ENCODE results near the gene FAM136A.
"Not testable (repeated sequence)": the region's sequence is repeated elsewhere in the genome, so short reads cannot be mapped to it uniquely, and the experiment has no call there.

FAM136A gene

GRCh38 chr2:70297828-70298227 lies 4.0 kb downstream of the FAM136A start:
- not testable (repeated sequence) for DNase-seq (ENCODE audit: low read depth in 2 of 2)

- no peak for DNase-seq (ENCODE audit: low read depth in 2 of 2)
These were observed 18.2 kb downstream of the FAM136A start for GRCh38 chr2:70283500-70284191.

GRCh38 chr2:70282439-70282838 lies 19.4 kb downstream of the FAM136A start:
- no peak for DNase-seq (ENCODE audit: low read depth in 2 of 2)

GRCh38 chr2:70280242-70280798 lies 21.5 kb downstream of the FAM136A start:
- no peak for DNase-seq (ENCODE audit: low read depth in 2 of 2)

- no peak for DNase-seq (ENCODE audit: low read depth in 2 of 2)
These were observed 31.5 kb downstream of the FAM136A start for GRCh38 chr2:70270323-70270722.

GRCh38 chr2:70269422-70270302 lies 32.2 kb downstream of the FAM136A start:
- DNase-seq (ENCODE audit: low read depth in 2 of 2) = not testable (repeated sequence)

GRCh38 chr2:70266925-70267324 lies 34.9 kb downstream of the FAM136A start:
- DNase-seq (ENCODE audit: low read depth in 2 of 2) = not testable (repeated sequence)

- no peak for DNase-seq (ENCODE audit: low read depth in 2 of 2)
These were observed 40.4 kb downstream of the FAM136A start for GRCh38 chr2:70261501-70261900.

GRCh38 chr2:70258532-70258875 lies 43.4 kb downstream of the FAM136A start:
- DNase-seq (ENCODE audit: low read depth in 2 of 2) = no peak

- DNase-seq (ENCODE audit: low read depth in 2 of 2) = no peak
These were observed 46.1 kb downstream of the FAM136A start for GRCh38 chr2:70255637-70256314.

GRCh38 chr2:70250434-70250833 lies 51.4 kb downstream of the FAM136A start:
- DNase-seq (ENCODE audit: low read depth in 2 of 2) = no peak

GRCh38 chr2:70248181-70248847 lies 53.6 kb downstream of the FAM136A start, which contains the start of gene TIA1:
TSS of gene TIA1 (minus strand) at chr2:70248628. CDS start at chr2:70248430, 198 bp downstream.
- peak; percentile 94 to 95 for DNase-seq (ENCODE audit: low read depth in 2 of 2)

GRCh38 chr2:70247364-70248180 lies 54.3 kb downstream of the FAM136A start:
- no peak for DNase-seq (ENCODE audit: low read depth in 2 of 2)

Measured in fibroblast of skin of left biceps (primary cell).